Panc1 (cell line): ENCODE data around the gene SFSWAP. TPM values are rescaled to one million over a fixed set of nuclear protein-coding genes. Genes with fewer than 3 reads are reported as not detected.

Experiments used
- ATAC-seq: fragments of 200-7000 bp; cut with Tn5 transposase; 2 replicates; pipeline ENCODE4 v1.9.1; 2020; ENCODE audit warnings: mild to moderate bottlenecking, moderate library complexity
- BruUV-seq: library from RNA; stranded (reverse); fragments of 400-500 nt; replicated peaks from 2 replicates; lab custom pipeline; 2021; lab: Mats Ljungman, UMichigan
- CTCF ChIA-PET: fragments of 300-600 bp; sonication (Branson Sonifier 250); formaldehyde crosslinking; loops from one replicate; lab custom pipeline; 2022; ENCODE audit warnings: antibody characterized with exemption; lab: Charles Lee
- POLR2A ChIA-PET: fragments of 300-600 bp; sonication (Branson Sonifier 250); formaldehyde crosslinking; loops from one replicate; lab custom pipeline; 2022; ENCODE audit warnings: antibody characterized with exemption; lab: Charles Lee
- DNase-seq: peaks from one replicate; pipeline ENCODE4 v3.0.0-alpha.2; 2010; ENCODE audit warnings: low read depth, low spot score
- H3K27ac ChIP-seq: 2 replicates; pipeline ENCODE4 v1.5.1; 2011; ENCODE audit warnings: mild to moderate bottlenecking, low read length, inconsistent platforms
- H3K27me3 ChIP-seq: fragments of 200-500 bp; sonication (Bioruptor generic); 2 replicates; pipeline ENCODE4 v1.6.0; 2014; ENCODE audit warnings: low read length, inconsistent platforms; ENCODE audit not compliant: control insufficient read depth, insufficient read depth
- H3K36me3 ChIP-seq: fragments of 200-500 bp; sonication (Bioruptor generic); 2 replicates; pipeline ENCODE4 v1.5.1; 2014; ENCODE audit warnings: inconsistent platforms, mild to moderate bottlenecking, low read length, moderate library complexity; ENCODE audit not compliant: control insufficient read depth, insufficient read depth
- H3K4me1 ChIP-seq: 2 replicates; pipeline ENCODE4 v1.5.1; 2011; ENCODE audit warnings: inconsistent platforms, mild to moderate bottlenecking, low read length, moderate library complexity; ENCODE audit not compliant: control insufficient read depth, insufficient read depth
- H3K4me3 ChIP-seq, 2 experiments: 2 replicates each; pipeline ENCODE4 v1.5.1; 2011 to 2012; ENCODE audit warnings: low read depth in 2 of 2, low read length in 2 of 2, mild to moderate bottlenecking in 2 of 2, inconsistent platforms in 1 of 2, moderate library complexity in 1 of 2
- H3K9me3 ChIP-seq: fragments of 200-500 bp; sonication (Bioruptor generic); 2 replicates; pipeline ENCODE4 v1.5.1; 2014; ENCODE audit warnings: low read depth, mild to moderate bottlenecking, inconsistent platforms, low read length, moderate library complexity; ENCODE audit not compliant: control insufficient read depth, insufficient read depth
- CTCF ChIP-seq: fragments of 450-650 bp; IDR thresholded peaks from 2 replicates; pipeline ENCODE4 v1.5.1; 2017; ENCODE audit warnings: mild to moderate bottlenecking
- POLR2AphosphoS5 ChIP-seq: IDR thresholded peaks from 2 replicates; pipeline ENCODE4 v1.6.1; 2012; ENCODE audit warnings: mild to moderate bottlenecking, low read depth, low read length, moderate library complexity
- REST ChIP-seq, 2 experiments: IDR thresholded peaks; 2 replicates each; pipeline ENCODE4 v1.6.1; 2011 to 2012; ENCODE audit warnings: low read depth in 2 of 2, control low read depth in 1 of 2, low read length in 1 of 2, mild to moderate bottlenecking in 1 of 2, moderate library complexity in 1 of 2; ENCODE audit not compliant: insufficient read depth in 1 of 2
- SIN3A ChIP-seq: IDR thresholded peaks from 2 replicates; pipeline ENCODE4 v1.6.1; 2012; ENCODE audit warnings: low read depth, mild to moderate bottlenecking, low read length, moderate library complexity, borderline replicate concordance; ENCODE audit not compliant: insufficient read depth
- TCF7L2 ChIP-seq: IDR thresholded peaks from 2 replicates; pipeline ENCODE4 v1.6.1; 2011; ENCODE audit warnings: mild to moderate bottlenecking, low read depth, low read length, inconsistent platforms
- in situ Hi-C: cut with HindIII; loops from 2 replicates; pipeline ENCODE4 v1.10.0; 2016; ENCODE audit warnings: low sequenced_read_pairs, low pct_unique_long_range_greater_than_20kb
- intact Hi-C: fragments of 100-400 bp; cut with micrococcal nuclease; formaldehyde crosslinking; loops from one replicate; pipeline ENCODE4 v1.10.0; 2022; ENCODE audit not compliant: unreplicated experiment
- total RNA-seq: library from RNA; stranded (reverse); gene quantifications from one replicate; pipeline ENCODE4 v1.2.1, GENCODE V29; 2021; ENCODE audit not compliant: unreplicated experiment

The SFSWAP gene
- total RNA-seq, 1 experiment from 2014 or later: 41.6 TPM

- H3K36me3 ChIP-seq: peaks cover 9% of the 10 kb centered on the region
- TF ChIP-seq SIN3A: no peak
- no peak for TF ChIP-seq CTCF
- TF ChIP-seq TCF7L2: no peak
- no peak for TF ChIP-seq REST (IDR thresholded peaks at IDR 0.05; ENCODE audit: insufficient read depth in 1 of 2, low read depth in 2 of 2, low read length in 1 of 2)
- no peak for TF ChIP-seq POLR2AphosphoS5
- peak; percentile 89 for ATAC-seq
- in situ Hi-C loops (no loop called here), intact Hi-C loops (no loop called here)
- POLR2A ChIA-PET: no interaction called here
- no peaks in the 10 kb centered on the region for H3K27me3 ChIP-seq
- H3K9me3 ChIP-seq: no peaks in the 10 kb centered on the region
- CTCF ChIA-PET: interaction anchor here (0.7 kb wide), 1 partner anchor 128 kb away, joined by 5 read pairs; no protein-coding TSS in a partner anchor
- H3K27ac ChIP-seq: peak overlapping the region; percentile 68
- peak; percentile 62 for DNase-seq
- H3K4me1 ChIP-seq: peaks cover 17% of the 10 kb centered on the region
- H3K4me3 ChIP-seq: peak overlapping the region; percentile 21 to 40
- no TSS peak for BruUV-seq
These were observed 26.4 kb downstream of the SFSWAP start for GRCh38 chr12:131737150-131737827.

DNA sequence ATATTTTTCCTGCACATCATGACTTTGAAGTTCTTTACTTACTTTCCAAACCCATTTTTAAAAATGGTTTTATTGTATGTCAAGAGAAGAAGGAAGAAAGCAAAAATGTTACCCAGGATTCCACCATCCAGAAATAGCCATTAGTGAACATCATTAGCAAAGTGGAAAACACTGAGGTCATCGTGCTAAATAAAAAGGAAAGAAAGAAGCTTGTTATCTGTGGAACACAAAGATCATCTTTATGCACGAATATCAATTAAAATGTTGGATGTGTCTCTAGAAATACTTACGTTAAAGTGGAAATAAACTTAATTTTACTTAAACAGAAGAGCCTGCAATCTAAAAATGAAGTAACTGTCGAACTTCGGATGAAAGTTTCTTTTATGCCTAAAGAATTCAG is 27.3 kb downstream of the SFSWAP start:
- Histone ChIP-seq H3K36me3 (peaks cover 11% of the 10 kb centered on the region), H3K4me1 (peaks cover 17% of the 10 kb centered on the region), H3K27ac (no peak overlapping the region), H3K9me3 (no peaks in the 10 kb centered on the region), H3K27me3 (no peaks in the 10 kb centered on the region), H3K4me3 (no peak overlapping the region)
- ChIA-PET CTCF (interaction anchor here (0.7 kb wide), 1 partner anchor 129 kb away, joined by 5 read pairs; no protein-coding TSS in a partner anchor), POLR2A (no interaction called here)
- no TSS peak for BruUV-seq
- no peak for ATAC-seq
- TF ChIP-seq SIN3A: no peak
- TF ChIP-seq POLR2AphosphoS5: no peak
- TF ChIP-seq REST (IDR thresholded peaks at IDR 0.05; ENCODE audit: insufficient read depth in 1 of 2, low read depth in 2 of 2, low read length in 1 of 2): no peak
- TF ChIP-seq CTCF: no peak
- TF ChIP-seq TCF7L2: no peak
- in situ Hi-C loops (no loop called here), intact Hi-C loops (no loop called here)
- no peak for DNase-seq
